Measurements from ENCODE around the gene HEMK1.

DNA sequence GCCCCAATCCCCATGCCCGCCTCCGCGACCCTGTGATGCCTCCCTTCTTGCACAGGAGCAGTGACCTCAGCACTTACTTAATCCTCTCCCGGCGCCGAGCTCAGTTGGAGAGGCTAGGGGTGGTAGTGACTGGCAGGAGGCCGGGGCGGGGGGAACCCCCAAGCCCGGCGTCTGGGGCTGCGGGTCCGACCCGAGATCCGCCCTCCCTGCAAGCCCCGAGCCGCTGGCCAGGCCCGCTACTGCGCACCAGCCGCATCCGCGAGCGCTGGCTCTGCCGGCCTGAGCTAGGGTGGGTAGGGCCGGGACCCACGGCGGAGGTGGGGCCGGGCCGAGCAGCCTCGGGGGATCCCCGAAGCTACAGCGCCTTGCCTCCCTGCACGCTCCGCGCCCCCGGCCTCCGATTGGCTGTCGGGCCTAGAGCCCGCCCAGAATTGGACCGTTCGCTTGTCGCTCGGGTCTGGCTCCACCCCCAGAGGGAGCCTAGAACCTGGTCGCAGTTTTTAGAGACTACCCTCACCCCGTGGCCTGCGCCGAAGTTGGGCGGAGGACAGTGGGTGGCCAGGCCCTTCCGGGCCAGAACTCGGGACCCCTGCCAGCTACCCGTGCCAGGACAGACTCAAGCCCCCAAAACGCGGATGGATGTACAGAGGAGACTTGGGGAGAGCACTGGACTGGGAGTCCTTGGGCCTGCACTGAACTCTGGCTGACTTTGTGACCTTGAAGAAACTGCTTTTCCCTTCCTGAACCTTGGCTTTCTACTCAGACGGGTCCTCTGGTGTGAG, 1.7 kb upstream of the HEMK1 start, which contains the start of gene C3orf18:
- TF ChIP-seq POLR2A (IDR thresholded peaks at IDR 0.05) (peak in 2 of 3 donors; percentile 28 to 39), CTCF (IDR thresholded peaks at IDR 0.05) (no peak)

All from body of pancreas (tissue), 4 donors.